Left lung (tissue), 10 donors: ENCODE measurements around the gene WWTR1. TPM values are rescaled to one million over a fixed set of nuclear protein-coding genes. Genes with fewer than 3 reads are reported as not detected.

Experiments
- ATAC-seq: fragments of 200-7000 bp; cut with Tn5 transposase; one replicate; pipeline ENCODE4 v1.9.1; 2020; ENCODE audit warnings: moderate library complexity
- DNase-seq, 4 donors: peaks; one replicate each; pipeline ENCODE4 v3.0.0-alpha.2; 2013 to 2020
- H3K27ac ChIP-seq, 2 donors: fragments of 200-600 bp; sonication (generic) in 1 of 2; one replicate each; pipeline versions ENCODE4 v1.5.0 to v1.8.0; 2020 to 2021
- H3K27me3 ChIP-seq, 2 donors: fragments of 200-600 bp; sonication (generic) in 1 of 2; one replicate each; pipeline versions ENCODE4 v1.5.0 to v1.8.0; 2020 to 2021
- H3K36me3 ChIP-seq, 2 donors: fragments of 200-600 bp; sonication (generic) in 1 of 2; one replicate each; pipeline versions ENCODE4 v1.5.0 to v1.8.0; 2020 to 2021
- H3K4me1 ChIP-seq, 2 donors: fragments of 200-600 bp; one replicate each; pipeline ENCODE4 v1.8.0; 2021
- H3K4me3 ChIP-seq, 2 donors: fragments of 200-600 bp; sonication (generic) in 1 of 2; one replicate each; pipeline versions ENCODE4 v1.5.0 to v1.8.0; 2020 to 2021; ENCODE audit warnings: mild to moderate bottlenecking in 1 of 2
- H3K9me3 ChIP-seq, 2 donors: fragments of 200-600 bp; sonication (generic) in 1 of 2; one replicate each; pipeline versions ENCODE4 v1.5.0 to v1.8.0; 2020 to 2021
- CTCF ChIP-seq, 2 donors: fragments of 200-600 bp; sonication (generic) in 1 of 2; IDR thresholded peaks; one replicate each; pipeline versions ENCODE4 v1.5.0 to v1.8.0; 2021; ENCODE audit warnings: antibody characterized with exemption in 2 of 2
- intact Hi-C, 2 donors: fragments of 100-400 bp; cut with DNase I; formaldehyde crosslinking; loops; one replicate each; pipeline versions ENCODE4 v1.11.2 to v1.14.2; 2022
- polyA plus RNA-seq, 6 donors: library from polyadenylated mRNA; unstranded; fragments of 120-200 nt; gene quantifications; one replicate each; pipeline ENCODE4 v1.2.1, GENCODE V29; 2013; ENCODE audit not compliant: insufficient read length in 6 of 6
- total RNA-seq, 2 donors: library from RNA; stranded (reverse); fragmentation: NEBNext Ultra II Directional; extraction: Animal tissue kit (Norgen Biotek cat#: 25700); gene quantifications; one replicate each; pipeline ENCODE4 v1.2.1, GENCODE V29; 2021
- donor health status: DM: no; HTN: yes; CAD: no.
- donor health status: DM: no; HTN: no; CAD: no.

The WWTR1 gene
- total and polyA plus RNA-seq, 8 donors: 74.2 to 124 (median 107) TPM

GRCh38 chr3:149497966-149498670 lies 159.7 kb downstream of the WWTR1 start:
- H3K36me3 ChIP-seq: no peaks in the 10 kb centered on the region
- DNase-seq (no peak), ATAC-seq (no peak)
- intact Hi-C loops: no loop called here
- no peaks in the 10 kb centered on the region for H3K4me1 ChIP-seq
- no peak overlapping the region for H3K27ac ChIP-seq
- H3K27me3 ChIP-seq: no peaks in the 10 kb centered on the region
- no peak for TF ChIP-seq CTCF (IDR thresholded peaks at IDR 0.05)
- no peaks in the 10 kb centered on the region for H3K9me3 ChIP-seq
- no peak overlapping the region for H3K4me3 ChIP-seq

- TF ChIP-seq CTCF (IDR thresholded peaks at IDR 0.05): no peak
- Histone ChIP-seq H3K4me3 (no peak overlapping the region), H3K9me3 (no peaks in the 10 kb centered on the region), H3K4me1 (no peaks in the 10 kb centered on the region), H3K27ac (no peak overlapping the region), H3K27me3 (no peaks in the 10 kb centered on the region), H3K36me3 (no peaks in the 10 kb centered on the region)
- ATAC-seq (no peak), DNase-seq (no peak)
- intact Hi-C loops: no loop called here
Observed at GRCh38 chr3:149496891-149497290, 160.9 kb downstream of the WWTR1 start.

GRCh38 chr3:149495581-149496125 lies 162.2 kb downstream of the WWTR1 start:
- H3K27me3 ChIP-seq: no peaks in the 10 kb centered on the region
- H3K4me1 ChIP-seq: no peaks in the 10 kb centered on the region
- ATAC-seq (no peak), DNase-seq (no peak)
- H3K4me3 ChIP-seq: no peak overlapping the region
- intact Hi-C loops: no loop called here
- TF ChIP-seq CTCF (IDR thresholded peaks at IDR 0.05): no peak
- H3K9me3 ChIP-seq: no peaks in the 10 kb centered on the region
- H3K36me3 ChIP-seq: no peaks in the 10 kb centered on the region
- H3K27ac ChIP-seq: no peak overlapping the region

GRCh38 chr3:149494759-149495580 lies 162.9 kb downstream of the WWTR1 start:
- Histone ChIP-seq H3K27me3 (no peaks in the 10 kb centered on the region), H3K36me3 (no peaks in the 10 kb centered on the region), H3K4me1 (no peaks in the 10 kb centered on the region), H3K9me3 (no peaks in the 10 kb centered on the region), H3K4me3 (no peak overlapping the region), H3K27ac (no peak overlapping the region)
- ATAC-seq: no peak
- intact Hi-C loops: no loop called here
- TF ChIP-seq CTCF (IDR thresholded peaks at IDR 0.05): no peak
- DNase-seq: no peak
